Measurements from ENCODE around the gene MIPEP.

MIPEP gene

DNA sequence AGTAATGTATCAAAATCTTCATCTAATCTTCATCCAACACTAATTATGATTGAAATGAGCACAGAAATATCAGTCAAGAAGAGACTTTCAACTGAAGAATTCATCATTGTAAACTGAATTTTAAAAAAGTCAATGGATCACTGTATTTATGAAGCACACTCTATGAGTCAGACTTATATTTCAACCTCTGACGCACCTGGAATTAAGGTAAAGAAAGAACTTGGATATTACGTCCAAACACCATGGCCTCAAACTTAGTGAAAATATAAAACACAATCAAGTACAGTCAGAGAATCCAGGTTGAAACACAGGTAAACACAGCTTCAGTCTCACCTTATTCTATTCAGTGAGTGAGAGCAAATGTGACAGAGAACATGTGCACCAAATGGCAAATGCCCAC lies 39.5 kb downstream of the MIPEP start:
- DNase-seq: no peak

DNA sequence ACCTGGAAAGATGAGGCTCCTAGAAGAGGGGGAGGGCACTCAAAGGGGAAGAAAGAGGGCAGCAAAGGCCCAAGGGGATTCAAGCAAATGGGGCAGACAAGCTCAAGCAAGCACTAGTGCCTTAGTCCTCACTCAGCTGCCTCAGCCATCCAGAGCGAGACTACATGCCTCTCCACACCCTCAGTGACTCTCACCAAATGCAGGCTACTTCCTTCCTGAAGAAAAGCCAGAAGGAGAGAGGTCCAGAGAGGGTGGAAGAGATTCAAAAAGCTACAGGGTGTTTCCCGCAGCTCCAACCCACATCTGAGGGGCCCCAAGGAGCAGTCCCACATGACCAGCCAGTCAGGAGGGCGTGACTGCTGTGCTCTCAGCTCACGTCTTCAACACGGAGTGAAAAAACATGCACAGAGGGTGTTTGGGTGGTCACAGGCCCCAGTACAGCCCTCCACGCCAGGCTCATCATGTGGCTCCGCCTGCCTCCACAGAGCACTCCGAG lies 40.5 kb downstream of the MIPEP start:
- no peak for DNase-seq

DNA sequence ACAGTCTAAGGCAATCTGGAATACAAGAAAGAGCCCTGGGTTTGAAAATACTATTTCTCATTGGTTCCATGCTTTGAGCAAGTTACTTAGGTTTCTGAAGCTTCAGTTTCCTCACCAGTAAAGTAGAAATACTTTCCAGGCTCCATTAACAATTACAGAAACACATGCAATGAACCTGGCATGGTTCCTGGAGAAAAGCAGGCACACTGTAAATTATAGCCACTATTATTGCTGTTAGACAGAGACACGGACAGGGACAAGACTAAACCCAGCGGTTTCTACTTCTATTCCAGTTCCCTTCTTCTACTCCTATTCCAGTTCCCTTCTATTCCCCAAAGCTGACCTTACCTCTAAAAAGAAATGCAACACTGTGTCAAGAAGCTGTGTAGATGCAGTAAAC lies 41.2 kb downstream of the MIPEP start:
- DNase-seq: no peak

DNA sequence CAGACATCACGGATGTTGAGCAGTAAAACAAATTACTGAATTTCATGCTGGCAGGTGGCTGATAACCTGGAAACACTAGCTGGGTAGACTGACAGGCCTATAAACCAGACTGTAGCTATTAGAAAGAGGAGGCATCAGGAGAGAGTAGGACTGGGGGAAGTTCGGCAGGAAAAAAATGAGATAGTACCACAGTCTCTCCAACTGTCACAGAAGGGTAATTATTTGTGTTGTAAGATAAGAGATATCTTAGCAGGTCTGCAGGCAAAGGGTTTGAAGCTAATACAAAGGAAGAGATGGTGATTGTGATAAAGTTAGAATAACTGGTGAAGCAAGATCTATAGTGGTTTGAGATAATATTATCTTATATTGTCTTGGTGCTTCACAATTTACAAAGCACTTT lies 41.7 kb downstream of the MIPEP start:
- no peak for DNase-seq

DNA sequence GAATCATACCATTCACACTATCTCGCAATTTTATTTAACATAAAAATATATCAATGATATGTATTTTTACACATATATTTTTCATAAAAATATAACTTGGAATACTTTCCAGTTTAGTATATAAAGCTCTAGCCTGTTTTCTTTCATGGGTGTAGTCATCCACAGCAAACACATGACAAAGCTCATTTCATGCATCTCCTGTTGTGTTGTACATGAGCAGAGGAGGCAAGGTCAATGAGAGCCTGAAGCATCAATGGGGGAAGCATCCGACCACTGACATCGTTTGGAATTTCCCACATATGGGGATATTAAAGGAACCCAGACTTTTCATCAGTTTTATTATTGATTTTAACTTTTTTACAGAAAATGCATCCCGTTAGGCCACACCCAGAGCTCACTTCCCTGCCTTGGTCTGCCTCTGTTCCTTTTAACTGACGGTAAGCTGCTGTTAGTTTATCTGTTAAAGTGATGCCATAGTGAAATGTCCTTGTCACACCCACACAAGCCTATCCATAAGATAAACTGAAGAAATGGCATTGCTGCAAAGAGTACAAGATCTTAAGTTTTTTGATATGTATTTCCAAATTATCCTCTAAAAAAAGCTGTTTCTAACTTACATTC lies 44.0 kb downstream of the MIPEP start:
- no peak for DNase-seq

DNA sequence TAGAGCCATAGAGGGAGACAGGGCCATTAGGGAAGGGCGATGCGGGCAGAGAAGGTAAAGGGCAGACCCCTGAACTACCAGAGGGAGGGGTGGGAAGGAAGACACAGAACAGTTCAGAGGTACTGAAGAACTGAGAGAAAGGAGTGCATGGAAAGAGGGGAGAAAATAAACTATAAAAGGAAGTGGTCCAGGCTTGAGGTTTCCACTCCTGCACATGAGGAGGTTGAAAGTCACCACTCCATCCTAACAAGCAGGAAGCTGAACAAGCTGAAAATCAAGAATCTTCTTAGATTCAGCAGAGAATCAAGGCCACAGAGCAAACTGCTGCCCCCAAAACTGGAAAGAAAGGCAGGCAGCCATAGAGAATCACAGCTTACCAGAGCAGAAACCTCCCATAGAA lies 45.1 kb downstream of the MIPEP start:
- DNase-seq: no peak

DNA sequence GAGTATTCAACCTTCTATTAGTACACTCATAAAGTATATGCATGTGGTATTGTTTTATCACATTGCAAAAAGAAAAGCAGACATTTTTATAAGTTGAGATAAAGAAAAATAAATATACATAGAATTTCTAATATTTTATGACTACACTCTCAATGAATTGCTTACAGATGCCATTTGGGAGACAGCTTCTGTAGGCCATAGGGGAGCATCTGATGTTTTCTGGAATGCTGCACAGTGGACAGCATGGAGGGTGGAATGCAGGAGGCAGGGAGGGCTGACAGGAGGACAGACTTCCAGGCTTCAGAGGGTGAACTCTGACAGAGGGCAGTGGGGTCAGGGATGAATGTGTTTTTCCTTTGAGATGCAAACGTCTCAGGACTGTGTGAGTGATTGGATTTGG lies 45.8 kb downstream of the MIPEP start:
- no peak for DNase-seq

DNA sequence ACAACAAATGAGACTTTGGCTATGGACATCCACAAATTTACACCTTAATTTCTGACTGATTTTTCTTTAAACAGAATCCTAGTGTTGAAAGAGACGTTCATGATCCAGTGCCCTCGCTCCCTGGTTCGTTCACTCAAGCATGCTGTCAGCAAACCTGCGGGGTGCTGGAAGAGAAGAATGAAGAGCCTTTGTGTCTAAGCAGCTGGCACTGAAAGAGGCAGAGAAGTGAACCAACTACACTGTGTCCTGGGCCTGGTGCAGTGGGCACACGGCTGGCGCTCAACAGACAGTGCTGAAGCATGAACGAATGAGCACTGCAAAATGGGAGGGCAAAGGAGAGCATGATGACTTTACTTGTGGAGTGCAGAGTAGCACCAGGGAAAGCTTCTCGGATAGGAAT lies 46.8 kb downstream of the MIPEP start:
- DNase-seq: no peak

DNA sequence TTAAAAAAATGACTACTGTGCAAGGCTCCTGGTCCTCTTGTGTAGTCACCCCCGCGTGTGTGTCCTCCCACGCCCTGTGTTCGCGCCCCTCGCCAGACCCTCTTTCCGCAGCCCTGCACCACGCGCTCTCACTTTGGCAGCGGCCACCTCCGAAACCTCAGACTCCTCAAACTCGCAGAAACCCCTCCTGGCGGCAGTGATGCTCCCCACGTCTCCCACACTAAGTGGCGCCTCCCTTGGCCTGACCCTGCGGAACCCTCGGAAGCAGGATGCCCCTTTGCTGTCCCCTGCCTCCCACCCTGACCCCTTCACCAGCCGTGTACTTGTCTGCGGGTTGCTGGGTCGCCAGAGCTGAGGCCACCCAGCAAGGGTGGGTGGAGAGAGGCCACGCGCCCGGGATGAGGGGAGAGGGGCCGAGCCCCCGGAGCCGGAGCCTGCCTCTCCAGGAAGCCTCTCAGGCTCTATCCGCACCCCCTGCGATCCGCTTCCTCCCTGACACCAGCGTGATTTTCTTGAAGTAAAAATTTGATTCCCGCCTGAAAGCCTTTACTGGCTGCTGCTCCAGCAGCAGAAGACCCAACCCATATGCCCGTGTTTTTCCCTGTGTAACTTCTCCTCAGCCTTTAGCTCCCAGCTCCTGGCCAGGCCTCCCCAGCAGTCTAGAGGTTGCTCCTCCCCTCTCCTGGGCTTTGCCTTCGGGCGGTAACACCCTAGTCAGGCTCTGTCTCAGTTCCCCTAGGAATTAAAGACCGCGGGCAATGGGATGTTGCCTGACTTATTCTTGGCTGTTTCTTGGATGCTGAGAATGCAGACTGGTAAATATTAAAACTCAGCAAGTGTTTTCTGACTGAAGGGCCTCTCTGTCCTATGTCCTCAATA lies 55.2 kb downstream of the MIPEP start:
- no peak for DNase-seq

DNA sequence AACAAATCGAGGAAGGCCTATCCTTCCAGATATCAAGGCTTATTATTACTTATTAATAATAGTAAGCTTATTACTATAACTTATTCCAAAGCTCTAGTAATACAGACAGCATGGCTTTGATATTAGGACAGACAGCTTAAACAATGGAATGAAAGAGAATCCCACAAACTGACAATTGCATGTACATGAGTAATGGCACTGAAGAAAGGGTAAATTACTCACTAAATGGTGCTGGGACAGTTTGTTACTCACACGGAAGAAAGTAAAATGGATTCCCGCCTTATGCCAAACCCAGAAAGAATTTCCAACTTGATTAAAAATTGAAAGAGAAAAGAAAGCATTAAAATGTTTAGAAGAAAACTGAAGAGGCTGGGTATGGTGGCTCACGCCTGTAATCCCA lies 60.3 kb downstream of the MIPEP start:
- DNase-seq: no peak

DNA sequence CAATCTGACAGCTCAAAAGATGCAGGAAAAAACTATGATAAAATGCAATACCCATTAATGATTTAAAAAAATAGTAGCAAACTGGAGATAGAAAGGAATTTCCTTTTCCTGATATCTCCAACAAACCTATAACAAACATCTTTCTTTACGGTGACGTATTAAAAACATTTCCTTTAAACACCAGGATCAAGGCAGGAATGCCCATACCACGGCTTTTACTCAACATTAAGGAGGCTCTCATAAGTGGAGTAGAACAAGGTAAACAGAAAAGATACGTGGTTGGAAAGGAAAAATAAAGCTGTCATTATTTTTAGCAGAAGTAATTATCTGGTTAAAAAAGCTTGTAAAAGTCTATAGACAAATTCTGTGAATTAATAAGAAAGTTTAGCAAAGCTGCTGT lies 61.1 kb downstream of the MIPEP start:
- no peak for DNase-seq

DNA sequence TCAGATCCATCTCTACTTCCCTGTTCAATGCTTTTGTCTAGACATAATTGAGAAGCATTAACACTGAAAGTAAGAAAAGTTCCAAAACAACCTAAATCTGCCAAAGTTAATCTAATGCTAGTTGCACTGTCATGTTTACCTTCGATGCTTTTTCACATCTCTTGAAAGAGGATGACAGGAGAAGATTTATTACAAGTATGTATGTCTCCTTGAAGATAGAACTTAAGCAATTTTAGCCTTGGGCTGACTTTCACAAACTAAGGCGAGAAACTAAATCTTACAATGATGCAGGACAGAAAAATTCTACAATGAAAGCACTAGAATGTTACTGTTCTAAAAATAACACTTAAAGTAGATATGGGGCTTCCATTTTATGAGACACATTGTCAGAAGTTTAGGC lies 64.0 kb downstream of the MIPEP start:
- DNase-seq: no peak

DNA sequence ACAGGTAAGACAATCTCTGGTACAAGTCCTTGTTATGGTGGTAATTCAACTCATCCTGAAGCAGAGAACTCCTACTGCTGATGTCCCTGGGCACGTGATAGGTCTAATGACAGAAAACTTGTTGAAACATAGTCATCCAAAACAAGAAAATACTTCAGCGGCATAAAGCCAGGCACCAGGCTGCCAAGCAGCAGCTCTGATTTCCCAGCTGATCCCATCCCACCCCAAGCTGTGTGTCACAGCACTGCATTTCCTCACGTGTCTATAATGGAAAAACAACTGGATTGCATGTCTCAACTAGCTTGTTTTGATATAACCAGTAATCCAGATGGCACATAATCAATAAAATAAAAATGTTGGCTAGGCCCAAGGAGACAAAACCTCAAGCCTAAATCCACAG lies 64.8 kb downstream of the MIPEP start:
- no peak for DNase-seq

DNA sequence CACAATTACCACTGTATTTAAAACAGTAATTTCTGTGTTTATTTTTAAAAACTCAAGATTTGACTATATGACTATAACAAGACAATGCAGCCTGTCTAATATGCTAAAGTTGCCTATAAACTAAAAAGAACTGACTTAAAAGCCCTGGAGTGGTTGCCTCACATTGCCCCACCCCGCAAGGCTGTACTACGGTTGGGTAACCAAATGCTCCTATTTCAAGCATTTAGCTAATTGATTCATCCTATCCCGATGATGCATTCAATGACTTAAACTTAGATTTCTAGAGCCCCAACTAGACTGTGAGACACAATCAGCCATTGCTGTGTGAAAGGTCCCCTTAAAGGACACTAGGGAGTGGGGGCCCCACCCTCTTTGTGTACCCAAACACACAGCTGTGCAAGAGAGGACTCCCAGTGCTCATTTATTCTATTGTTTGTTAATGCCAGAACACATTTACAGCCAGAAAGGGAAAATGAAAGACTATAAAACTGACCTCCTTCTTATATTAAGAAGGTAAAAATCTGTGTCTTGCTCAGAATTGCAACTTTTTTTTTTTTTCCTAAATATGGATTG lies 66.9 kb downstream of the MIPEP start:
- DNase-seq: no peak

DNA sequence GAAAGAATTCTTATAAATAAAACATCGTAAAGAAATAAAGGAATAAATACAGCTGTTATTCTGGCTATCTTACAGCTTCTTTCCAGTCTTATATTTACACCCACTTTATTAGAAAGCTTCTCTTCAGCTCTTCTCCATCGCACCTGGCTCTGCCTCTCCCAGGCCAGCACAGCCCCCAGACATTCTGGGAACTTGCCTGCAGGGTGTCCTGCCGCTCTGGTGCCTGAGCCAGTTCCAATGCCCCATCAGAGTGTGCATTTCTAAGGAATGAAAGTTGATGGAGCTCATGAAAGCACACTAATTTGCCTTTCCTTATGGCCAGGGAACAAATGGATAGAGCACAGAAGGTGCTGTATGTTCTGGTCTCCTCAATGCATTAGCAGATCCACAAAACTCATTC lies 68.7 kb downstream of the MIPEP start:
- DNase-seq: no peak

DNA sequence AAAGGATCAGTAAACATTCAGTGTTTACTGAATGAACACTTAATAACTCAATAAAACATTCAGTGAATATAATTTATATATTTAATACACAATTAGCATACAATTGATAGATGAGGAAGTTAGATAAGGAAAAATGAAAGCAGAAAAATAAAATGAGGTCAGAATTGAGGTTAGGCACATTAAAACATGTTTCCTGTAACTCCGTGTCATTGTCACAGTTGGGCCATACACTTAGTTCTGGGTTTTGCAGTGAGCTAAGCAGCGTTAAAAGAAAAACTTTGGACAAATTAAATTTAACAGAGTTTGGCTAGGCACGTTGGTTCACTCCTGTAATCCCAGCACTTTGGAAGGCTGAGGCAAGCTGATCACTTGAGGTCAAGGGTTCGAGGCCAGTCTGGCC lies 71.4 kb downstream of the MIPEP start:
- no peak for DNase-seq

DNA sequence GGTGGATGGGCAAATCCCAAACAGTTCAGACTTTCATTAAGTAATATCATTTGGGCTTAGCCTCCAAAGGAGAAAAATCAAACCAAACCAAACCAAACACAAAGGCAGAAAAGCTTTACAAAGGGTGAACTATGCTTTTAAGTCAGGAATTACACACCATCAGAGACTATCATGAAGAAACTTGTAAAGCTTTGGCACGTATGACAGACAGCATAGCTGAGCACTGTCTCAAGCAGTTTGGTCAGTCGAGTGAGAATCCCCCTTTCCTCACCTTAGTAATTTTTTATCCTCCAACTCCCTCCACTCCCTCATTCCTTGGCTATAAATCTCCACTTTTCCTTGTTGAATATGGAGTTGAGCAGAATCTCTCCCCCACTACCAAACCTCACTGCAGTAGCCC lies 72.1 kb downstream of the MIPEP start:
- DNase-seq: no peak

DNA sequence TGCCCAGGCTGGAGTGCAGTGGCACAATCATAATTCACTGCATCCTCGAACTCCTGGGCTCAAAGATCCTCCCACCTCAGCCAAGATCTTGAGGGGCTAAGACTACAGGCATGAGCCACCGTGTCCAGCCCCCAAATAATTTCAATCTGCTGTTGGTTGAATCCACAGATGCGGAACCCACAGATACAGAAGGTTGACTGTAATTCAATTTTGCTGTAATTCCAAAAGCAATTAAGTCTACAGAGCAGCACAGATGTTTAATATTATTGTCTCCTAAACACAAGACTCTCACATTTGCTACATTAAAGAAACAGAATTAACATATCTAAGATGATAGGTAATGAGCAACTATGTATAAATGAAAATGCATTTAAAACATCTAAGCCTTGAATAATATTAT lies 75.6 kb downstream of the MIPEP start:
- no peak for DNase-seq

DNA sequence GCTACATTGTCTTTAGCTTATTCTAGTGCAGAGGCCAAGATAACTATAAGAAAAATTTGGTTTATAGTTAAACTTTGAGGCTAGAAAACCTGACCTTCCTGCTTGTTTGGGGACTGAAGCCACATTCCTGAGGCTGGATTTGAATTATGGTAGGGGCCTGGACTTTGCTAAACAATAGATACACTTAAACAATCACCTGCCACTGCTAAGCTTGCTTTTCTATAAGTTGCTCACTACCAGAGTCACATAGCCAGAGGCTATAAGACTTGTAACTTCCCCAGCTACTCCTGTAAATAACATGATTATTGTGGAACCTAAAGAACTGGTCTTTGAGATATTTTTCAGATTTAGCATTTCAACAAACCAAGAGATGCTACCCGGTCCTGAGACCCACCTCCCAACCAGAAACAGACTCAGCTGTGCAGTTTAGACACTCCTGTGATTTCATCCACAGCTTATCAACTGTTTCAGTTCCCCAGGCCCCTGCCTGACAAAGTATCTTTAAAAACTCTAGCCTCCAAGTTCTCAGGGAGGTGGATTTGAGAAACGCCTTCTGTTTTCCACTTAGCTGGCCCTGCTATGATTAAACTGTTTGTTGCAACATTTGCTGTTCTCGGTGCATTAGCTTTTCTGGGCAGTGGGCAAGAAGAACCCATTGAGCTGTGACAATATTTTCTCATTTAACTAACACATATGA lies 77.7 kb downstream of the MIPEP start:
- DNase-seq: no peak

DNA sequence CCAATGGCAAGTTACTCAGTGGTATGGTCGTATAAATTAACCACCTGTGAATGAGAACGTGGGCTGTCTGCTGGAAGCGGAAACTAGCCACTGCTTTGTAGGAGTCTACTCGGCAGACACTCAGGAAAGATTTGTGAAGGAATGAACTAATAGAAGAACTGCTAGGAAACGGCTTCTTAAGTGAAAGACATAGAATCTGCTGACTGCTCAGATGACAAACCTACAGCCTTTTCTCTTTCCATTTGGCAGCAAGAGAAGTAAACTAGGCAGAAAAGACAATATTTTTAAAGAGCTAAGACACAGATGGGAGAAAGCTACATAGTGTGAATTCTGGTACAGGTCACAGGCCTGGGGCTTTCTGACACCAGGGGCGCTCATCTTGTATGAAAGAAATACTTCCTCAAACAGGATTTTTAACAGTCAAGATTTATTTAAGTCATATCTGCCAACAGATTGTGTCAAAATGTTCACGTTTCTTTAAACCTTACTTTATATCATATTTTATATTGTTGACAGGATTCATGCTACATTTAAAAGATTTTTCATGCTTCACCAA lies 78.4 kb downstream of the MIPEP start:
- DNase-seq: no peak

DNA sequence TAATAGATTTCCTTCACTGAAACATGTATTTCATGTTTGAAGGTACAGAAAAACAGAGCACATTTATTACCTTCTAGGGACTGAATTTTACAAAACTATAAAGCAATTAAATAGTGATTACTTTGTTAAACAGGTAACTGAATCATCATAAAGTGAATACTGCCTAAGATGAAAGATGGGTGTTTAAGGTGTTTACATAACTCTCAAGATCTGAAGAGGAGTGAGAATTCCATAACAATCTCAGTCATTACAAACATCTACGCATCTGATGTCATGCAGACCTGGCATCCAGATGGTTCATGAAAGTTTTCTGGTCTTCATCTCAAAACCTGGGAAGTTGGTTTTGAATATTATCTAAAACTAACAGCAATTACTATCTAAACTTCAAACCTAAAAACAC lies 80.4 kb downstream of the MIPEP start:
- DNase-seq: no peak

DNA sequence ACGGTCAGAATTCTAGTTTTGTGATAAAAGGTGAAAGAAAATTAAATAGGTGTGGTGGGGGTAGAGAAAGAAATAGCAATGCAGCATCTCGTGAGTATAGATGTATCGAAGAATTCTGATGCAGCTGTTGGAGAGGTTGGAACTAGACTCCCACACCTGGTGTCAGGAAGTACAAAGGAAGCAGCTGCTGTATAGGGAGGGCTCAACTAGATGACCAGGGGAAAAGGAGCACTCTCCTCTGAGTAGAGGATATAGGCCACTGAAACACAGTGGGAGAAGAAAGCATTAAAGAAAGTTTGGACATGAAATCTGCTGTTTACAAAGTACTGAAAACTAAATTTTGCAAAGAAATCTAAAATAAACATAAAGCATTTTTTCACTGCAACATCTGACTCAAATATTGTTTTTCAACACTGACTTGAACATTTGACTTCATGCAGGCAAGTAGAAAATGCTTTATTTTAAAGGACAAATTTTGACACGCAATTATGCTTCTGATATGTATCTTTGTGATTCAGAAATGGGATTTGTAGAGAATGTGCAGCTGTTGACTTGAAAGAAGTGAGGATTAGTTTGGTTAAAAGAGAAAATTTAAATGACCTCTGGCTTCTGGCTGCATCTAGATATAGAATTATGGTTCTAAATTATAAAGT lies 82.2 kb downstream of the MIPEP start:
- no peak for DNase-seq

DNA sequence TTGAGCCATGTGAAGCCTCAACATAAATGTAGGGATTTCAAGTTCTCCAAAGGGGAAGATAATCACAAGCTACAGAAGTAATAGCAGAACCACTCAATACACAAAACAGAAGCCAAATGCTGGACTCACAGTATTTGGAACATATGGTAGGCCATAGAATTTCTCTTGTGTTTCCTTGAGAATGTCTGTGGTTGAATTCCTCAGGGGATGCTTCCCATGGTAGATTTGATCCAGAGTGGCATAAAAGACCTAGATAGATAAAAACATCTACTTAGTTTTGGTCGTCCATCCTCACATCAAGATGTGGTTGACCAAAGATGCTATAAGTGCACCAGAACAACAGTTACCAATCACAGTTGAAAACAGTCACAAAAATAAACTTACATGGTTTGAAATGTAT lies 83.4 kb downstream of the MIPEP start:
- DNase-seq: no peak

Data from kidney glomerular epithelial cell (primary cell).